Thoracic aorta (tissue), 2 donors: ENCODE data around the gene RGS12. TPM values are rescaled to one million over a fixed set of nuclear protein-coding genes. Genes with fewer than 3 reads are reported as not detected.

Experiments used
- ATAC-seq: fragments of 150-250 bp; one replicate; pipeline ENCODE4 v1.8.0; 2017; ENCODE audit warnings: low read depth; ENCODE audit not compliant: insufficient number of reproducible peaks, low FRiP score
- DNase-seq: peaks from one replicate; pipeline ENCODE4 v3.0.0-alpha.2; 2020; ENCODE audit warnings: low spot score
- H3K27ac ChIP-seq, 2 donors: fragments of 200-600 bp; sonication (generic); 1 replicate in 1 of 2; 2 replicates in 1 of 2; pipeline ENCODE4 v1.5.1; 2016; ENCODE audit warnings: mild to moderate bottlenecking in 2 of 2, moderate library complexity in 2 of 2
- H3K27me3 ChIP-seq: fragments of 200-600 bp; sonication (generic); replicated peaks from 2 replicates; pipeline ENCODE4 v1.6.0; 2016; ENCODE audit warnings: mild to moderate bottlenecking; ENCODE audit not compliant: insufficient read depth
- H3K36me3 ChIP-seq: fragments of 200-600 bp; sonication (generic); one replicate; pipeline ENCODE4 v1.5.1; 2016
- H3K4me1 ChIP-seq, 2 donors: fragments of 200-600 bp; sonication (generic); 1 replicate in 1 of 2; 2 replicates in 1 of 2; pipeline versions ENCODE4 v1.5.1 to v1.6.0; 2016; ENCODE audit warnings: low read depth in 2 of 2, mild to moderate bottlenecking in 1 of 2; ENCODE audit not compliant: control insufficient read depth in 1 of 2
- H3K4me3 ChIP-seq: fragments of 200-600 bp; sonication (generic); 2 replicates; pipeline ENCODE4 v1.5.1; 2016; ENCODE audit warnings: mild to moderate bottlenecking
- H3K9me3 ChIP-seq: fragments of 200-600 bp; sonication (generic); 2 replicates; pipeline ENCODE4 v1.5.1; 2016
- CTCF ChIP-seq: fragments of 200-600 bp; sonication (generic); IDR thresholded peaks from one replicate; pipeline ENCODE4 v1.5.1; 2019; ENCODE audit warnings: antibody characterized with exemption
- total RNA-seq, 2 donors: library from RNA; depleted of rRNA; stranded (reverse); fragments of >200 nt; gene quantifications; one replicate each; pipeline versions ENCODE4 v1.1.0 to v1.2.3, GENCODE V29; 2016

Gene RGS12
- total RNA-seq, 2 donors from 2014 or later = 13.5 to 43.6 TPM

- Histone ChIP-seq H3K27me3 (no peaks in the 10 kb centered on the region), H3K9me3 (no peaks in the 10 kb centered on the region), H3K27ac (no peak overlapping the region), H3K4me1 (peaks cover 0 to 5% of the 10 kb centered on the region in 2 donors), H3K4me3 (no peak overlapping the region), H3K36me3 (no peaks in the 10 kb centered on the region)
- TF ChIP-seq CTCF = no peak
- no peak for DNase-seq
- no peak for ATAC-seq
Measured at GRCh38 chr4:3340700-3341083, 47.9 kb downstream of the RGS12 start.

GRCh38 chr4:3341760-3342159, 48.9 kb downstream of the RGS12 start:
- no peak for TF ChIP-seq CTCF
- no peak overlapping the region for H3K4me3 ChIP-seq
- no peak for DNase-seq
- no peaks in the 10 kb centered on the region for H3K27me3 ChIP-seq
- H3K9me3 ChIP-seq = no peaks in the 10 kb centered on the region
- H3K4me1 ChIP-seq = peaks cover under 1 to 2% of the 10 kb centered on the region in 2 donors
- ATAC-seq = no peak
- H3K36me3 ChIP-seq = no peaks in the 10 kb centered on the region
- H3K27ac ChIP-seq = no peak overlapping the region

GRCh38 chr4:3342182-3342854, 49.5 kb downstream of the RGS12 start:
- no peak for ATAC-seq
- peaks cover 0 to 2% of the 10 kb centered on the region in 2 donors for H3K4me1 ChIP-seq
- H3K36me3 ChIP-seq = no peaks in the 10 kb centered on the region
- no peak overlapping the region for H3K4me3 ChIP-seq
- DNase-seq = no peak
- no peaks in the 10 kb centered on the region for H3K9me3 ChIP-seq
- no peaks in the 10 kb centered on the region for H3K27me3 ChIP-seq
- TF ChIP-seq CTCF = no peak
- H3K27ac ChIP-seq = no peak overlapping the region

Other genes with a start within 250 kb of the RGS12 start
- not detected for gene HTT-AS, start 218.5 kb upstream of the RGS12 start, total RNA-seq
- gene HTT, start 218.3 kb upstream of the RGS12 start, total RNA-seq = 10 to 100 TPM; 56.3 to 89.5 TPM
- 1 to 10 TPM; 1.4 to 2.8 TPM for gene MSANTD1, start 43.9 kb upstream of the RGS12 start, total RNA-seq
- gene HGFAC, start 148.9 kb downstream of the RGS12 start, total RNA-seq = under 1 TPM in 1 of 2 donors, not detected in 1; 0.95 TPM
- 10 to 100 TPM in 1 of 2 donors, 1 to 10 TPM in 1; 8.8 to 36.7 TPM for gene DOK7, start 170.3 kb downstream of the RGS12 start, total RNA-seq
- gene LRPAP1, start 239.4 kb downstream of the RGS12 start, total RNA-seq = 100 to 1,000 TPM; 155 to 263 TPM